CD4-positive, alpha-beta memory T cell (primary cell): Measurements from ENCODE around the gene MLLT3. TPM values are rescaled to one million over a fixed set of nuclear protein-coding genes. Genes with fewer than 3 reads are reported as not detected.

ENCODE experiments used
- CTCF ChIA-PET: fragments of 350-600 bp; sonication (Branson Sonifier 250); formaldehyde crosslinking; loops from one replicate; lab custom pipeline; 2021; ENCODE audit warnings: inconsistent platforms; ENCODE audit not compliant: partially characterized antibody; lab: Charles Lee
- POLR2A ChIA-PET: fragments of 350-600 bp; sonication (Branson Sonifier 250); formaldehyde crosslinking; loops from one replicate; lab custom pipeline; 2021; ENCODE audit not compliant: partially characterized antibody; lab: Charles Lee
- DNase-seq, 5 donors: peaks; one replicate each; pipeline versions ENCODE4 v3.0.0 to v3.0.0-alpha.2; 2020 to 2022; ENCODE audit warnings: mixed read lengths in 1 of 5
- H3K27ac ChIP-seq: one replicate; pipeline ENCODE4 v1.7.0; 2013; ENCODE audit warnings: low read depth, low read length
- H3K27me3 ChIP-seq: 2 replicates; pipeline ENCODE4 v1.7.0; 2013; ENCODE audit warnings: mild to moderate bottlenecking, low read length, moderate library complexity; ENCODE audit not compliant: insufficient read depth
- H3K36me3 ChIP-seq: 2 replicates; pipeline ENCODE4 v1.7.0; 2013; ENCODE audit warnings: mild to moderate bottlenecking, low read length, moderate library complexity; ENCODE audit not compliant: insufficient read depth
- H3K4me1 ChIP-seq: 2 replicates; pipeline ENCODE4 v1.7.0; 2013; ENCODE audit warnings: mild to moderate bottlenecking, low read length, moderate library complexity; ENCODE audit not compliant: insufficient read depth
- H3K4me3 ChIP-seq, 2 donors: one replicate each; pipeline ENCODE4 v1.7.0; 2013; ENCODE audit warnings: low read length in 2 of 2, mild to moderate bottlenecking in 1 of 2
- H3K9me3 ChIP-seq, 2 donors: one replicate each; pipeline ENCODE4 v1.7.0; 2013; ENCODE audit warnings: low read length in 2 of 2, control low read depth in 1 of 2; ENCODE audit not compliant: control insufficient read depth in 1 of 2
- H3K27ac Mint-ChIP-seq, 7 donors: one replicate each; pipeline ENCODE4 v1.8.0; 2020 to 2021; ENCODE audit warnings: mixed read lengths in 7 of 7, mild to moderate bottlenecking in 6 of 7, inconsistent platforms in 3 of 7, moderate library complexity in 3 of 7
- H3K27me3 Mint-ChIP-seq, 2 donors: one replicate each; pipeline ENCODE4 v1.8.0; 2020 to 2021; ENCODE audit warnings: mixed read lengths in 2 of 2
- H3K36me3 Mint-ChIP-seq, 2 donors: one replicate each; pipeline ENCODE4 v1.8.0; 2020 to 2021; ENCODE audit warnings: mixed read lengths in 2 of 2, inconsistent platforms in 1 of 2, mild to moderate bottlenecking in 1 of 2
- H3K4me1 Mint-ChIP-seq, 4 donors: one replicate each; pipeline ENCODE4 v1.8.0; 2020 to 2021; ENCODE audit warnings: mixed read lengths in 4 of 4, mild to moderate bottlenecking in 1 of 4
- H3K4me3 Mint-ChIP-seq, 8 donors: one replicate each; pipeline ENCODE4 v1.8.0; 2020 to 2021; ENCODE audit warnings: mixed read lengths in 8 of 8, mild to moderate bottlenecking in 7 of 8, moderate library complexity in 6 of 8, inconsistent platforms in 3 of 8
- H3K9me3 Mint-ChIP-seq, 8 donors: one replicate each; pipeline ENCODE4 v1.8.0; 2020 to 2021; ENCODE audit warnings: mixed read lengths in 8 of 8, mild to moderate bottlenecking in 5 of 8, inconsistent platforms in 3 of 8, moderate library complexity in 1 of 8
- intact Hi-C: fragments of 100-400 bp; cut with micrococcal nuclease; formaldehyde crosslinking; loops from one replicate; pipeline ENCODE4 v1.15.1; 2023
- microRNA-seq: library from miRNA; unstranded; fragments of <30 nt; microRNA quantifications from one replicate; pipeline ENCODE4 v1.2.0, GENCODE V29; 2021; ENCODE audit warnings: borderline replicate concordance, borderline number of aligned reads, borderline microRNAs expressed, mixed read lengths
- polyA plus RNA-seq, 2 donors: library from polyadenylated mRNA; unstranded; fragments of 300-500 nt; fragmentation: Illumina TruSeq; gene quantifications; one replicate each; pipeline ENCODE4 v1.2.3, GENCODE V29; 2021
- total RNA-seq, 2 experiments: library from RNA; stranded (reverse); gene quantifications; one replicate each; pipeline ENCODE4 v1.2.3, GENCODE V29; 2021

Gene MLLT3
- total and polyA plus RNA-seq, 4 experiments from 2014 or later: 20.7 to 54.4 (median 42.5) TPM

DNA sequence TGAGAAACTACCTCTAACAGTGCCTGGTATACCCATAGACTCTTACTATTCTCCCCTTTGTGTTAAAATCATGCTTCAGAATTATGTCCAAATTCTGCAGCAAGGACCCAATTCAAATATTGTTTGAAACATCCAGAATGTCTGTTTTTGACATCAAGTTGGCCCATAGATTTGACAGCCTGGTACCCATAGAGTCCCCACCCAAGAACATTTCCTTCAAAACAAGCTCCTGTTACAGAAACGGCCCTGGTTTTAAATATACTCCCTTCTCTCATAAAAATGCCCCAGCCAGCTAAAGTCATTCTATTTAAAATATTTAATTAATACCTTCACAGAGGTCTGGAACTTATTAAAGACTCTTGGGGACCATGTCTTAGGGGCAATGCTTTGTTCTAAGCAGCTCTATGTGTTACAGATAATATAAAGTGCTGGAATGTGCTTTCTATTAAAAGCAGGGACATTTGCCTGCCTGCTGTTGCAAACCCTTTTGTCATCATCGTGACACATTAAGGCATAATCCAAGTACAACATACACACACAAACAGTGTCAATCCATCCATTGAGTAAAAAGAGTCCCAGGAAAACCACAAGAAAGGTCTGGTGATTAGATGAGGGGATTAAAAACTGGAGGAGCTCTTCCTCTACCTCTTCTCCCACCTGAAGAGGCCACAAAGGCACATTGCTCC, 321.7 kb downstream of the MLLT3 start:
- Histone ChIP-seq H3K4me1 (peaks cover 18% of the 10 kb centered on the region), H3K36me3 (no peaks in the 10 kb centered on the region), H3K27ac (no peak overlapping the region), H3K4me3 (no peak overlapping the region), H3K27me3 (no peaks in the 10 kb centered on the region), H3K9me3 (no peaks in the 10 kb centered on the region)
- DNase-seq: no peak
- CTCF ChIA-PET: interaction anchor here (0.7 to 2.4 kb wide), 2 partner anchors 10 to 21 kb away, joined by 3 to 6 read pairs; no protein-coding TSS in a partner anchor
- intact Hi-C loops: no loop called here
- POLR2A ChIA-PET: interaction anchor here (0.9 to 2.2 kb wide), 6 partner anchors 13 to 23 kb away, joined by 3 to 7 read pairs (median 4); no protein-coding TSS in a partner anchor
- peak overlapping the region in 6 of 7 donors; percentile 1 to 88 (median 62) for H3K27ac Mint-ChIP-seq
- H3K9me3 Mint-ChIP-seq: peaks cover 0 to 4% (median 0%) of the 10 kb centered on the region in 8 donors
- no peaks in the 10 kb centered on the region for H3K36me3 Mint-ChIP-seq
- no peaks in the 10 kb centered on the region for H3K27me3 Mint-ChIP-seq
- H3K4me3 Mint-ChIP-seq: peak overlapping the region in 3 of 8 donors; percentile 38 to 65 (median 43)
- peaks cover 11 to 33% (median 27%) of the 10 kb centered on the region in 4 donors for H3K4me1 Mint-ChIP-seq

GRCh38 chr9:20297646-20298084, 324.6 kb downstream of the MLLT3 start:
- ChIA-PET POLR2A (interaction anchor here (1.0 kb wide), 1 partner anchor 22 kb away, joined by 3 read pairs; no protein-coding TSS in a partner anchor), CTCF (no interaction called here)
- H3K36me3 ChIP-seq: no peaks in the 10 kb centered on the region
- H3K4me1 ChIP-seq: peaks cover 18% of the 10 kb centered on the region
- Mint-ChIP-seq H3K36me3 (no peaks in the 10 kb centered on the region), H3K4me3 (no peak overlapping the region), H3K9me3 (peaks cover 0 to 4% (median 0%) of the 10 kb centered on the region in 8 donors), H3K4me1 (peaks cover 13 to 33% (median 27%) of the 10 kb centered on the region in 4 donors), H3K27me3 (no peaks in the 10 kb centered on the region), H3K27ac (peak overlapping the region in 1 of 7 donors; percentile 53)
- DNase-seq: no peak
- H3K27me3 ChIP-seq: no peaks in the 10 kb centered on the region
- no peak overlapping the region for H3K27ac ChIP-seq
- H3K9me3 ChIP-seq: no peaks in the 10 kb centered on the region
- no peak overlapping the region for H3K4me3 ChIP-seq
- intact Hi-C loops: no loop called here

GRCh38 chr9:20295555-20295954, 326.7 kb downstream of the MLLT3 start:
- H3K27me3 ChIP-seq: no peaks in the 10 kb centered on the region
- H3K9me3 Mint-ChIP-seq: peaks cover 0 to 4% (median 2%) of the 10 kb centered on the region in 8 donors
- POLR2A ChIA-PET: no interaction called here
- peaks cover 9 to 20% (median 14%) of the 10 kb centered on the region in 4 donors for H3K4me1 Mint-ChIP-seq
- no peak overlapping the region for H3K27ac ChIP-seq
- no peaks in the 10 kb centered on the region for H3K36me3 ChIP-seq
- CTCF ChIA-PET: no interaction called here
- peaks cover 12% of the 10 kb centered on the region for H3K4me1 ChIP-seq
- H3K27me3 Mint-ChIP-seq: no peaks in the 10 kb centered on the region
- no peak overlapping the region for H3K4me3 ChIP-seq
- H3K4me3 Mint-ChIP-seq: no peak overlapping the region
- H3K9me3 ChIP-seq: no peaks in the 10 kb centered on the region
- H3K36me3 Mint-ChIP-seq: peaks cover 0 to 3% of the 10 kb centered on the region in 2 donors
- intact Hi-C loops: no loop called here
- H3K27ac Mint-ChIP-seq: no peak overlapping the region
- no peak for DNase-seq

- Histone ChIP-seq H3K27me3 (no peaks in the 10 kb centered on the region), H3K36me3 (no peaks in the 10 kb centered on the region), H3K4me1 (no peaks in the 10 kb centered on the region), H3K27ac (no peak overlapping the region), H3K4me3 (no peak overlapping the region), H3K9me3 (no peaks in the 10 kb centered on the region)
- ChIA-PET CTCF (no interaction called here), POLR2A (no interaction called here)
- H3K9me3 Mint-ChIP-seq: peaks cover 1 to 7% (median 2%) of the 10 kb centered on the region in 8 donors
- H3K4me1 Mint-ChIP-seq: peaks cover 0 to 7% (median 4%) of the 10 kb centered on the region in 4 donors
- peaks cover 0 to 3% of the 10 kb centered on the region in 2 donors for H3K36me3 Mint-ChIP-seq
- intact Hi-C loops: no loop called here
- H3K27me3 Mint-ChIP-seq: no peaks in the 10 kb centered on the region
- H3K27ac Mint-ChIP-seq: no peak overlapping the region
- DNase-seq: no peak
- H3K4me3 Mint-ChIP-seq: no peak overlapping the region
Measured at GRCh38 chr9:20294046-20294750, 328.1 kb downstream of the MLLT3 start.

DNA sequence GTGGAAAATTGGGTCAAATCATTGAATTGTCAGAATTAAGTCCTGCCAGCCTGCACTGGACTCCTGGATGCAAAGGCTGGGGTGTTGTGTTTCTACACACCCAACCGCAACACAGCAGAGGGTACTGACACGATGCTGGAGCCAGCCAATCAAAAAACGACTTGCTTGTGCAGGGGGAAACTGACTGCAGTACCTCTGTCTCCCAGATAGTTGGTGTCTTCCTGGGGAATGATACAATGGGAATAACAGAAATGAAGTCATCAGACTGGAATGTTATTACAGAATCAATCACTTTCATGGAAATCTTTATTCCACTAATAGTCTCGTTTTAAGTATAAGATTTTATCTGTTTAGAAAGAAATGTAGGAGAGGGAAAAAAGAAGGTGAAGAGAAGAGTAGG, 330.3 kb downstream of the MLLT3 start:
- Histone ChIP-seq H3K27me3 (no peaks in the 10 kb centered on the region), H3K9me3 (no peaks in the 10 kb centered on the region), H3K36me3 (no peaks in the 10 kb centered on the region), H3K4me1 (no peaks in the 10 kb centered on the region), H3K27ac (no peak overlapping the region), H3K4me3 (no peak overlapping the region)
- ChIA-PET POLR2A (no interaction called here), CTCF (no interaction called here)
- Mint-ChIP-seq H3K4me1 (peaks cover 0 to 7% (median under 1%) of the 10 kb centered on the region in 4 donors), H3K27ac (no peak overlapping the region), H3K4me3 (no peak overlapping the region), H3K27me3 (no peaks in the 10 kb centered on the region), H3K9me3 (peaks cover 2 to 12% (median 7%) of the 10 kb centered on the region in 8 donors), H3K36me3 (peaks cover 0 to 3% of the 10 kb centered on the region in 2 donors)
- no peak for DNase-seq
- intact Hi-C loops: no loop called here

Small RNAs within 50 kb of the gene (microRNA-seq; reads per million reads assigned to microRNA genes)
- gene MIR4473 (7.9 reads per million, percentile 34 among the genes with 10 or more reads in this experiment), gene MIR4474 (not detected)

Other genes starting within 250 kb of the MLLT3 start
- 10 to 100 TPM; 18.8 to 20.6 TPM for gene FOCAD, start 61.8 kb upstream of the MLLT3 start, total RNA-seq
- 10 to 100 TPM; 12.4 to 16.3 TPM for gene FOCAD, start 61.8 kb upstream of the MLLT3 start, polyA plus RNA-seq